Heart left ventricle (tissue), 16 donors: ENCODE results near the gene HSD3B7. TPM values are rescaled to one million over a fixed set of nuclear protein-coding genes. Genes with fewer than 3 reads are reported as not detected.
A peak's percentile ranks its signal among the peaks of the same experiment; 100 is the strongest.
"Not testable (repeated sequence)": the region's sequence is repeated elsewhere in the genome, so short reads cannot be mapped to it uniquely, and the experiment has no call there.

Experiments used
- ATAC-seq, 4 donors: fragments of 200-7000 bp; cut with Tn5 transposase; one replicate each; pipeline ENCODE4 v1.9.1; 2020 to 2022; ENCODE audit warnings: moderate library complexity in 4 of 4, mild to moderate bottlenecking in 3 of 4, moderate number of reproducible peaks in 1 of 4
- DNase-seq, 5 donors: peaks; one replicate each; pipeline ENCODE4 v3.0.0-alpha.2; 2020
- H3K27ac ChIP-seq, 12 donors: fragments of 200-600 bp; sonication (generic) in 4 of 12; one replicate each; pipeline versions ENCODE4 v1.5.0 to v1.8.0; 2016 to 2022; ENCODE audit warnings: mild to moderate bottlenecking in 2 of 12
- H3K27me3 ChIP-seq, 9 donors: fragments of 200-600 bp; sonication (generic) in 2 of 9; one replicate each; pipeline versions ENCODE4 v1.5.1 to v1.8.0; 2016 to 2022; ENCODE audit warnings: mild to moderate bottlenecking in 3 of 9
- H3K36me3 ChIP-seq, 9 donors: fragments of 200-600 bp; sonication (generic) in 2 of 9; one replicate each; pipeline versions ENCODE4 v1.5.0 to v1.8.0; 2018 to 2022; ENCODE audit warnings: mild to moderate bottlenecking in 2 of 9
- H3K4me1 ChIP-seq, 12 donors: fragments of 200-600 bp; sonication (generic) in 4 of 12; one replicate each; pipeline versions ENCODE4 v1.5.0 to v1.8.0; 2016 to 2022; ENCODE audit warnings: mild to moderate bottlenecking in 3 of 12
- H3K4me3 ChIP-seq, 12 donors: fragments of 200-600 bp; sonication (generic) in 4 of 12; one replicate each; pipeline versions ENCODE4 v1.5.0 to v1.8.0; 2017 to 2022; ENCODE audit warnings: mild to moderate bottlenecking in 9 of 12, moderate library complexity in 4 of 12
- H3K9me3 ChIP-seq, 12 donors: fragments of 200-600 bp; sonication (generic) in 4 of 12; one replicate each; pipeline versions ENCODE4 v1.5.0 to v1.8.0; 2016 to 2022; ENCODE audit warnings: mild to moderate bottlenecking in 1 of 12
- POLR2A ChIP-seq, 2 donors: fragments of 450-650 bp; IDR thresholded peaks; one replicate each; pipeline ENCODE4 v1.6.1; 2017; ENCODE audit warnings: antibody characterized with exemption in 2 of 2, mild to moderate bottlenecking in 2 of 2, moderate library complexity in 2 of 2
- WGBS, 4 donors: extraction: QIAGEN DNeasy Blood & Tissue Kit in 2 of 4; methylation state at CpG; one replicate each; pipeline versions ENCODE4 v1.1.5 to v1.1.7; 2013 to 2018; 5-methylcytosine and 5-hydroxymethylcytosine counted together
- intact Hi-C, 10 donors: fragments of 100-400 bp; cut with DNase I; formaldehyde crosslinking; loops; one replicate each; pipeline versions ENCODE4 v1.11.1 to v1.14.2; 2022
- polyA plus RNA-seq, 2 donors: library from polyadenylated mRNA; stranded (reverse); fragments of 200-250 nt; gene quantifications; one replicate each; pipeline ENCODE4 v1.2.3, GENCODE V29; 2013
- total RNA-seq, 9 donors: library from RNA; depleted of rRNA in 2 of 9; stranded (reverse); fragments of >200 nt in 2 of 9; fragmentation: NEBNext Ultra II Directional in 3 of 9; extraction: Animal tissue kit (Norgen Biotek cat#: 25700) in 3 of 9; gene quantifications; one replicate each; pipeline versions ENCODE4 v1.1.0 to v1.2.4, GENCODE V29; 2016 to 2023
- TF ChIP-seq, protein P1 (sequence below), 12 donors: fragments of 200-600 bp; sonication (generic) in 4 of 12; IDR thresholded peaks; one replicate each; pipeline versions ENCODE4 v1.5.0 to v1.8.0; 2018 to 2022; ENCODE audit warnings: antibody characterized with exemption in 12 of 12, mild to moderate bottlenecking in 5 of 12
- donor health status: ischemic (EF 13 %, LVEDD 7.1; RV severe dilation, severe dysfunction).
- donor health status: healthy with polysubstance abuse.
- donor health status: DM: no; HTN: yes; CAD: no.
- donor health status: DM: no; HTN: no; CAD: no.
- donor health status: ischemic (EF 25% LVEDD 6.9; RV normal size, moderate dysfunction).
- donor health status: ischemic (EF 25% LVEDD 5.7; RV mildly dilated, moderate dysfunction).
- donor health status: healthy.
- donor health status: DM: yes; HTN: yes; CAD: no.
- donor health status: ischemic (EF 35%, LVEDD 5.7; RV mildly dilated, moderate dysfunction).
- donor health status: nonischemic (EF 11% LVEDD 7.7; RV severe dilation, severe dysfunction).
- donor health status: DM: yes; HTN: yes; CAD: no.
- donor health status: PGD.
- donor health status: ischemic (EF 29% LVEDD 5.4; RV normal size, mild dysfunction).
- donor health status: nonischemic (EF 23%, LVEDD 6.1; RV moderate dilation, normal function).

The HSD3B7 gene
- total and polyA plus RNA-seq, 11 donors: 3.8 to 27.2 (median 7.1) TPM

DNA sequence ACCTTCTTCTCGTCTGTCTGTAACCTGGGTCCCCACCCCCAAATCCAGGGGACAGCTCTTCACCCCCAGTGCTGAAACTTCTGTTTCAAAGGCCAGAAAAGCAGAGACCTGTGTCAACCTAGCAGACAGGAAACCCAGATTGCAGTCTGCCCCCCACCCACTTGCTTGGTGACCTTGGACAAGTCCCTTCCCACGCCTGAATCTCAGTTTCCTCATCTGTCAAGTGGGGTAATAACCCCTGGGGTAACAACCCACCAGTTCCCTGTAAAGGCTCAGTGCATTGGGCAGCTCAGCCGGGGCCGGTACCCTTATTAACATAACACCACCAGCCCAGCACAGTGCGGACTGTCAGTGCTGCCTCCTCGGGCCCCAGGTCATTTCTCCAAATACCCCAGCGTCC lies 24.1 kb downstream of the HSD3B7 start:
- Histone ChIP-seq H3K27me3 (peaks cover 17 to 56% (median 44%) of the 10 kb centered on the region in 9 donors), H3K27ac (no peak overlapping the region), H3K4me1 (peaks cover 0 to 5% (median 0%) of the 10 kb centered on the region in 12 donors), H3K9me3 (no peaks in the 10 kb centered on the region), H3K4me3 (no peak overlapping the region), H3K36me3 (no peaks in the 10 kb centered on the region)
- DNase-seq (no peak), ATAC-seq (no peak)
- intact Hi-C loops: no loop called here
- no peak for TF ChIP-seq POLR2A (IDR thresholded peaks at IDR 0.05)
- TF ChIP-seq, protein P1, sequence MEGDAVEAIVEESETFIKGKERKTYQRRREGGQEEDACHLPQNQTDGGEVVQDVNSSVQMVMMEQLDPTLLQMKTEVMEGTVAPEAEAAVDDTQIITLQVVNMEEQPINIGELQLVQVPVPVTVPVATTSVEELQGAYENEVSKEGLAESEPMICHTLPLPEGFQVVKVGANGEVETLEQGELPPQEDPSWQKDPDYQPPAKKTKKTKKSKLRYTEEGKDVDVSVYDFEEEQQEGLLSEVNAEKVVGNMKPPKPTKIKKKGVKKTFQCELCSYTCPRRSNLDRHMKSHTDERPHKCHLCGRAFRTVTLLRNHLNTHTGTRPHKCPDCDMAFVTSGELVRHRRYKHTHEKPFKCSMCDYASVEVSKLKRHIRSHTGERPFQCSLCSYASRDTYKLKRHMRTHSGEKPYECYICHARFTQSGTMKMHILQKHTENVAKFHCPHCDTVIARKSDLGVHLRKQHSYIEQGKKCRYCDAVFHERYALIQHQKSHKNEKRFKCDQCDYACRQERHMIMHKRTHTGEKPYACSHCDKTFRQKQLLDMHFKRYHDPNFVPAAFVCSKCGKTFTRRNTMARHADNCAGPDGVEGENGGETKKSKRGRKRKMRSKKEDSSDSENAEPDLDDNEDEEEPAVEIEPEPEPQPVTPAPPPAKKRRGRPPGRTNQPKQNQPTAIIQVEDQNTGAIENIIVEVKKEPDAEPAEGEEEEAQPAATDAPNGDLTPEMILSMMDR (IDR thresholded peaks at IDR 0.05): no peak
- WGBS, 4 donors: 76 to 84% (median 80%) methylated on average over 7 of the region's 7 CpGs

DNA sequence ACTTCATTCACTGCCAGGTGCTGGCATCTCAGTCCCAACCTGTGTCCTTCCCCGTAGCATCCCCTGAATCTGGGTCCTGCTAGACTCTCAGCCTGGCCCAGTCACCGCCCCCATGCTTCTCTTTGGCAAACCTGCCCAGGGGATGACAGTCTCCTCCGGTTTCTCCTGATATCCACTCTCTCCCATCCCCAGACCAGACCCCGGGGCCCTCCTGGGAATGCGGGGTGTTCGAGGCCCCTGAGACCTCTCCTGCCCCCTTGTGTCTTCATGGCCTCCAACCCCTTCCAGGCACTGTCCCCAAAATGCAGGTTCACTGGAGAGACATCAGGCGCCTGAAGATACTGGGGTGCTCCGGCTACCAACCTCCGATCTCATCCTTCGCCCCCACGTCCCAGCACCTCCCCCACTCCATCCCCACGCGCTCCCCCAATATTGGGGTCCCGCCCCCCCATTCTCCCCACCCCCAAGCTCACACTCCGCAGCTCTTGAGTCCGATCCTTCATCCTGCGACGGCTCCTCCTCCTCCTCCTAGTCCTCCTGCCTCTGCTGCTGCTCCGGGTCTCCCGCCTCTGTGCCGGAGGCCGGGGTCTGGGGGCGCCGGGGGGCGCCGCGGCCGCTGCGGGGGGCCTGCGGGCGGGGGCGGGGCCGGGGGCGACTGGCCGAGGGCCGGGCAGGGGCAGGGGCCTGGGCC lies 25.0 kb downstream of the HSD3B7 start:
- intact Hi-C loops: no loop called here
- H3K27me3 ChIP-seq: peaks cover 17 to 56% (median 44%) of the 10 kb centered on the region in 9 donors
- DNase-seq: peak in 1 of 5 donors; percentile 14

DNA sequence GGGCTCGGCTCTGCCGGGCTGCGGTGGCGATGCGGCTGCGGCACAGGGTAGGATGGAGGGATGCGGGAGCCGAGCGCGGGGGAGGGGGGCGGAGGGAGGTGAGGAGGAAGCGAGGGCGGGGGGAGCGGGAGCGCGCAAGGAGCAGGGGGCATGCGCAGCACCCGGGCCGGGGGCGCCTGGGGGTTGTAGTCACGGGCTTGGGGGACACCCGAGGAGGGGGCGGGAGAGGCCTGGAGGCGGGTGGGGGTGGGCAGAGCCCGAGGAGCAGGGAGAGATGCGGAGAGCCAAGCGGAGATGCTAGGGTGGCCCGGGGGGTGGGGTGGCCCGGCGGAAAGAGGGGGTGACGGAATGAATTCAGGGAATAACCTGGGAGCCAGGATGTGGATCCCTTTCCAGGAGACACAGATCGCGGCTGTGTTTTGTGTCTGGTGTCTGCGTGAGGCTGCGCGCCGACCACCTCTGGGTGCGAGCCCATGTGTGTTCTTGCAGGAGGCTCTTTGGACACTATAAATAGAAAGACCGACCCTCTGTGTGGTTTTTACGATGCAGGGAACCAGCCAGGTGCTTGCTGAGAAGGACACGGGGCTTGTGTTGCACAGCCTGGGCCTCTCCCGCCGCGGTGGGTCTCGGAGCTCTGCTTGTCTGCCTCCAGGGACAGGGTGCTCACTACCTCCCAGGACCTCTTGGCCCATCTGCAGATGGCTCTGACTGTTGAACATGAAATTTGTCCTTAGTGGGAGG lies 25.7 kb downstream of the HSD3B7 start, which contains the start of gene STX1B:
STX1B (minus strand) TSS at position 54 of the 741 bp plus-strand sequence. CDS start 242 bp downstream, outside the sequence.
- H3K9me3 ChIP-seq: no peaks in the 10 kb centered on the region
- no peak for TF ChIP-seq POLR2A (IDR thresholded peaks at IDR 0.05)
- TF ChIP-seq, protein P1 (IDR thresholded peaks at IDR 0.05): no peak
- 7 to 8% (median 8%) methylated on average over 21 to 45 of the region's 45 CpGs for whole genome bisulfite sequencing, 4 donors
- intact Hi-C loops: no loop called here
- H3K36me3 ChIP-seq: no peaks in the 10 kb centered on the region
- peak in 1 of 5 donors; percentile 13 for DNase-seq
- peak within 1 kb of the TSS in 2 of 12 donors; percentile 9 to 15 for H3K4me3 ChIP-seq
- ATAC-seq: no peak
- peaks cover 17 to 56% (median 44%) of the 10 kb centered on the region in 9 donors for H3K27me3 ChIP-seq
- H3K27ac ChIP-seq: no peak within 1 kb of the TSS
- peaks cover 0 to 5% (median 0%) of the 10 kb centered on the region in 12 donors for H3K4me1 ChIP-seq

More for the DNA sequence above, 25.0 kb downstream of the HSD3B7 start:
- TF ChIP-seq, protein P1 (IDR thresholded peaks at IDR 0.05): no peak
- no peak for TF ChIP-seq POLR2A (IDR thresholded peaks at IDR 0.05)
- H3K27ac ChIP-seq: no peak overlapping the region
- no peaks in the 10 kb centered on the region for H3K9me3 ChIP-seq
- no peaks in the 10 kb centered on the region for H3K36me3 ChIP-seq
- no peak for ATAC-seq
- 12 to 26% (median 15%) methylated on average over 18 to 36 of the region's 36 CpGs for WGBS, 4 donors
- no peak overlapping the region for H3K4me3 ChIP-seq
- peaks cover 0 to 5% (median 0%) of the 10 kb centered on the region in 12 donors for H3K4me1 ChIP-seq

DNA sequence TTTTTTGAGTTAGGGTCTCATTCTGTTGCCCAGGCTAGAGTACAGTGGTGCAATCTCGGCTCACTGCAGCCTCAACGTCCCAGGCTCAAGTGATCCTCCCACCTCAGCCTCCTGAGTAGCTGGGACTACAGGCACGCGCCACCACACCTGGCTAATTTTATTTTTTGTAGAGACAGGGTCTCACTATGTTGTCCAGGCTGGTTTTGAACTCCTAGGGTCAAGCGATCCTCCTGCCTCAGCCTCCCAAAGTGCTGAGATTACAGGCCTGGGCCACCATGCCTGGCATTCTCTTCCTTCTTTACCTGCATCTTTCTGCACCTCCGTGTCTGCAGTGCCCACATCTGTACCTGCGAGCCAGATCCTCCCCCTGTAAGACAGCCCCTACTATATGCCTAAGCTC lies 26.8 kb downstream of the HSD3B7 start:
- peaks cover 17 to 56% (median 40%) of the 10 kb centered on the region in 9 donors for H3K27me3 ChIP-seq

DNA sequence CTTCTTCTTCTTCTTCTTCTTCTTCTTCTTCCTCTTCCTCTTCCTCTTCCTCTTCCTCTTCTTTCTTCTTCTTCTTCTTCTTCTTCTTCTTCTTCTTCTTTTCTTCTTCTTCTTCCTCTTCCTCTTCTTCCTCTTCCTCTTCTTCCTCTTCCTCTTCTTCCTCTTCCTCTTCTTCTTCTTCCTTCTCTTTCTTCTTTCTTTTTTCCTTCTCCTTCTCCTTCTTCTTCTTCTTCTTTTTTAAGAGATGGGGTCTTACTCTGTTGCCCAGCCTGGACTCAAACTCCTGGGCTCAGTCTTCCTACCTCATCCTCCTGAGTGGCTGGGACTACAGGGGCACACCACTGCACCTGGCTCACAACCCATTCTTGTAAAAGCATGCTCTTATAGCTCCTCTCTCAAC lies 28.3 kb downstream of the HSD3B7 start:
- intact Hi-C loops, H3K36me3 ChIP-seq, H3K4me1 ChIP-seq, H3K9me3 ChIP-seq, H3K4me3 ChIP-seq, H3K27ac ChIP-seq, ATAC-seq, DNase-seq: not testable (repeated sequence)
- H3K27me3 ChIP-seq: peaks cover 11 to 43% (median 37%) of the 10 kb centered on the region in 9 donors

More for the DNA sequence above, 26.8 kb downstream of the HSD3B7 start:
- H3K36me3 ChIP-seq, H3K9me3 ChIP-seq, H3K4me1 ChIP-seq, H3K27ac ChIP-seq, ATAC-seq, intact Hi-C loops, DNase-seq, H3K4me3 ChIP-seq: not testable (repeated sequence)
- 78 to 93% (median 84%) methylated on average over 7 of the region's 7 CpGs for WGBS, 4 donors
